MM.1S (cell line): ENCODE measurements around the gene CBX7.

Source experiments
- CTCF ChIP-seq: fragments of 300-600 bp; sonication (generic); IDR thresholded peaks from 2 replicates; pipeline ENCODE4 v1.5.1; 2016; ENCODE audit warnings: antibody characterized with exemption, low read length, mixed read lengths
- EZH2 ChIP-seq: fragments of 300-600 bp; sonication (generic); optimal IDR thresholded peaks from 2 replicates; pipeline ENCODE3; 2017; ENCODE audit warnings: low read depth, mild to moderate bottlenecking, antibody characterized with exemption, low read length, mixed read lengths
- EZH2phosphoT487 ChIP-seq: fragments of 300-600 bp; sonication (generic); IDR thresholded peaks from 2 replicates; pipeline ENCODE4 v1.6.1; 2018; ENCODE audit warnings: antibody characterized with exemption, low read length

GRCh38 chr22:39150848-39151215 is 1.6 kb downstream of the CBX7 start:
- TF ChIP-seq EZH2: no peak
- TF ChIP-seq EZH2phosphoT487: no peak
- no peak for TF ChIP-seq CTCF
